HEK293T (cell line): ENCODE results near the gene MAG.
"Not testable (repeated sequence)": the region's sequence is repeated elsewhere in the genome, so short reads cannot be mapped to it uniquely, and the experiment has no call there.

Source experiments
- ARNT ChIP-seq: fragments of 450-650 bp; IDR thresholded peaks from 2 replicates; pipeline ENCODE4 v1.6.1; 2017; ENCODE audit warnings: mild to moderate bottlenecking
- BHLHE40 ChIP-seq: fragments of 450-650 bp; IDR thresholded peaks from 2 replicates; pipeline ENCODE4 v1.6.1; 2016; ENCODE audit warnings: mild to moderate bottlenecking, moderate library complexity, borderline replicate concordance
- ELF4 ChIP-seq: fragments of 450-650 bp; IDR thresholded peaks from 2 replicates; pipeline ENCODE4 v1.6.1; 2017; ENCODE audit warnings: antibody characterized with exemption
- FOXA1 ChIP-seq: fragments of 450-650 bp; IDR thresholded peaks from 2 replicates; pipeline ENCODE4 v1.6.1; 2016; ENCODE audit warnings: mild to moderate bottlenecking
- FOXK2 ChIP-seq: fragments of 450-650 bp; IDR thresholded peaks from 2 replicates; pipeline ENCODE4 v1.6.1; 2016; ENCODE audit warnings: mild to moderate bottlenecking
- FOXM1 ChIP-seq: fragments of 450-650 bp; IDR thresholded peaks from 2 replicates; pipeline ENCODE4 v1.6.1; 2017; ENCODE audit warnings: mild to moderate bottlenecking, borderline replicate concordance
- HDGF ChIP-seq: fragments of 450-650 bp; IDR thresholded peaks from 2 replicates; pipeline ENCODE4 v1.6.1; 2017; ENCODE audit warnings: antibody characterized with exemption, borderline replicate concordance
- LEF1 ChIP-seq: fragments of 450-650 bp; IDR thresholded peaks from 2 replicates; pipeline ENCODE4 v1.6.1; 2017; ENCODE audit warnings: mild to moderate bottlenecking, borderline replicate concordance
- NFRKB ChIP-seq: fragments of 450-650 bp; IDR thresholded peaks from 2 replicates; pipeline ENCODE4 v1.6.1; 2016; ENCODE audit warnings: mild to moderate bottlenecking, moderate library complexity
- SP1 ChIP-seq: fragments of 450-650 bp; IDR thresholded peaks from 2 replicates; pipeline ENCODE4 v1.6.1; 2017
- SUZ12 ChIP-seq: fragments of 450-650 bp; IDR thresholded peaks from 2 replicates; pipeline ENCODE4 v1.6.1; 2016; ENCODE audit warnings: mild to moderate bottlenecking
- TARDBP ChIP-seq: fragments of 450-650 bp; IDR thresholded peaks from 2 replicates; pipeline ENCODE4 v1.6.1; 2016
- ZNF384 ChIP-seq: fragments of 450-650 bp; IDR thresholded peaks from 2 replicates; pipeline ENCODE4 v1.6.1; 2016
- TF ChIP-seq, protein P1 (sequence below): fragments of 450-650 bp; IDR thresholded peaks from 2 replicates; pipeline ENCODE4 v1.6.1; 2016

DNA sequence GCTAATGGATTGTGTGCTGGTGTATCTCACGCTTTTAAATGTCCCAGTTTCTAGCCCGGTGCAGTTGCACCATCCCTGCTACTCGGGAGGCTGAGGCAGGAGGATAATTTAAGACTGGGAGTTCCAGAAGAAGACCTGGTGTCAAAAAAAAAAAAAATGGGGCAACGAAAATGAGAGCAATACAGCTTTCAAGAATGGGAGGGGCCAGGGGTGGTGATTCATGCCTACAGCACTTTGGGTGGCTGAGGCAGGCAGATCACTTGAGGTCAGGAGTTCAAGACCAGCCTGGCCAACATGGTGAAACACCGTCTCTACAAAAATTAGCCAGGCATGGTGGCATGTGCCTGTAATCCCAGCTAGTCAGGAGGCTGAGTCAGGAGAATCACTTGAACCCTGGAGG, 5.9 kb upstream of the MAG start:
- TF ChIP-seq ZNF384, ARNT, NFRKB, FOXM1, ELF4, HDGF, FOXA1, TARDBP, LEF1, SUZ12, FOXK2, BHLHE40, SP1: not testable (repeated sequence)
- TF ChIP-seq, protein P1, sequence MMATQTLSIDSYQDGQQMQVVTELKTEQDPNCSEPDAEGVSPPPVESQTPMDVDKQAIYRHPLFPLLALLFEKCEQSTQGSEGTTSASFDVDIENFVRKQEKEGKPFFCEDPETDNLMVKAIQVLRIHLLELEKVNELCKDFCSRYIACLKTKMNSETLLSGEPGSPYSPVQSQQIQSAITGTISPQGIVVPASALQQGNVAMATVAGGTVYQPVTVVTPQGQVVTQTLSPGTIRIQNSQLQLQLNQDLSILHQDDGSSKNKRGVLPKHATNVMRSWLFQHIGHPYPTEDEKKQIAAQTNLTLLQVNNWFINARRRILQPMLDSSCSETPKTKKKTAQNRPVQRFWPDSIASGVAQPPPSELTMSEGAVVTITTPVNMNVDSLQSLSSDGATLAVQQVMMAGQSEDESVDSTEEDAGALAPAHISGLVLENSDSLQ = not testable (repeated sequence)
